ENCODE results near the gene CLSTN3. TPM values are rescaled to one million over a fixed set of nuclear protein-coding genes. Genes with fewer than 3 reads are reported as not detected.
"Not testable (repeated sequence)": the region's sequence is repeated elsewhere in the genome, so short reads cannot be mapped to it uniquely, and the experiment has no call there.

The CLSTN3 gene
- polyA plus RNA-seq, 1 of the 3 experiments (the other 2 are of a cell fraction) = 12.7 TPM

DNA sequence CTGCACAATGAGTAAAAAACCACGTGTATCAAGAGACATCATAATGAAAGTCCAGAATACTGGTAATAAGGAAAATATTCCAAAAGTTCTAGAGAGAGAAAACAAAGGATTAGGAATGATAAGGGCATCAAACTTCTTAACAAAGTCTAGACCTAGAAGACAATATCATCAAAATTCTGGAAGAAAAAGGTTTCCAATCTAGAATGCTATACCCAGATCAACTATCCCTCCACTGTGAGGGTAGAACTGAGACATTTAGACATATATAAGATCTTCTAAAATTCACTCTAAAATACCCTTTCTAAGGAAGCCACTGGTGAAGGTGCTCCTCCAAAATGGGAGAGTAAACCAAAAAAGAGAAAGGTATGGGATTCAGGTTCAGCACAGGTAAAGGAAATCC is 24.1 kb upstream of the CLSTN3 start:
- H4K20me1 ChIP-seq (ENCODE audit: insufficient read depth) = no peaks in the 10 kb centered on the region
- peaks cover 0 to 5% of the 10 kb centered on the region in 2 experiments for H3K36me3 ChIP-seq (replicated peaks in 1 of 2; ENCODE audit: control insufficient read depth in 1 of 2, insufficient read depth in 2 of 2, low read length in 1 of 2)
- H3K9ac ChIP-seq = no peak overlapping the region
- no peaks in the 10 kb centered on the region for H3K9me2 ChIP-seq
- no peaks in the 10 kb centered on the region for H3K27me3 ChIP-seq (ENCODE audit: insufficient read depth)
- H3K4me2 ChIP-seq = no peak overlapping the region
- ChIA-PET POLR2A (no interaction called here), CTCF (interaction anchor here (0.7 to 3.9 kb wide), 4 partner anchors 13 to 484 kb away, joined by 3 to 28 read pairs (median 4); partner anchors contain the start of genes C12orf57 and RNU7-1)
- no peak overlapping the region for H3K4me3 ChIP-seq (ENCODE audit: low read depth in 2 of 2, low read length in 1 of 2)
- TF ChIP-seq MAX (IDR thresholded peaks at IDR 0.05; ENCODE audit: low read depth) = no peak
- no peak for TF ChIP-seq FOXM1 (IDR thresholded peaks at IDR 0.05; ENCODE audit: low read depth)
- TF ChIP-seq GABPA (IDR thresholded peaks at IDR 0.05; ENCODE audit: low read depth) = no peak
- TF ChIP-seq, protein P1, sequence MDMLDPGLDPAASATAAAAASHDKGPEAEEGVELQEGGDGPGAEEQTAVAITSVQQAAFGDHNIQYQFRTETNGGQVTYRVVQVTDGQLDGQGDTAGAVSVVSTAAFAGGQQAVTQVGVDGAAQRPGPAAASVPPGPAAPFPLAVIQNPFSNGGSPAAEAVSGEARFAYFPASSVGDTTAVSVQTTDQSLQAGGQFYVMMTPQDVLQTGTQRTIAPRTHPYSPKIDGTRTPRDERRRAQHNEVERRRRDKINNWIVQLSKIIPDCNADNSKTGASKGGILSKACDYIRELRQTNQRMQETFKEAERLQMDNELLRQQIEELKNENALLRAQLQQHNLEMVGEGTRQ (IDR thresholded peaks at IDR 0.05; ENCODE audit: borderline replicate concordance, low read depth, low read length) = no peak
- TF ChIP-seq POLR2AphosphoS5 (IDR thresholded peaks at IDR 0.05; ENCODE audit: low read depth, low read length) = no peak
- TF ChIP-seq, protein P2, sequence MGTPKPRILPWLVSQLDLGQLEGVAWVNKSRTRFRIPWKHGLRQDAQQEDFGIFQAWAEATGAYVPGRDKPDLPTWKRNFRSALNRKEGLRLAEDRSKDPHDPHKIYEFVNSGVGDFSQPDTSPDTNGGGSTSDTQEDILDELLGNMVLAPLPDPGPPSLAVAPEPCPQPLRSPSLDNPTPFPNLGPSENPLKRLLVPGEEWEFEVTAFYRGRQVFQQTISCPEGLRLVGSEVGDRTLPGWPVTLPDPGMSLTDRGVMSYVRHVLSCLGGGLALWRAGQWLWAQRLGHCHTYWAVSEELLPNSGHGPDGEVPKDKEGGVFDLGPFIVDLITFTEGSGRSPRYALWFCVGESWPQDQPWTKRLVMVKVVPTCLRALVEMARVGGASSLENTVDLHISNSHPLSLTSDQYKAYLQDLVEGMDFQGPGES (IDR thresholded peaks at IDR 0.05; ENCODE audit: low read depth, low read length) = no peak
- TF ChIP-seq EP300 (IDR thresholded peaks at IDR 0.05; ENCODE audit: borderline replicate concordance in 1 of 2, low read depth in 1 of 2, low read length in 1 of 2) = no peak
- no peak for TF ChIP-seq SIN3A (IDR thresholded peaks at IDR 0.05; ENCODE audit: borderline replicate concordance, low read depth, low read length)
- no peak for TF ChIP-seq TCF12 (IDR thresholded peaks at IDR 0.05)
- no peak for TF ChIP-seq GATA2 (CRISPR knock-in tag; IDR thresholded peaks at IDR 0.05)
- TF ChIP-seq CHD2 (IDR thresholded peaks at IDR 0.05; ENCODE audit: low read length, partially characterized antibody) = no peak
- no peak for TF ChIP-seq FOXJ3 (CRISPR knock-in tag; IDR thresholded peaks at IDR 0.05)
- no peak for TF ChIP-seq EZH2phosphoT487 (IDR thresholded peaks at IDR 0.05; ENCODE audit: borderline replicate concordance, low read depth)
- TF ChIP-seq NRF1 (IDR thresholded peaks at IDR 0.05; ENCODE audit: low read depth, low read length) = no peak
- no peak for TF ChIP-seq ELF1 (IDR thresholded peaks at IDR 0.05)
- H3K9me3 ChIP-seq = 0 out of 2 replicates have a peak, but pooled peaks cover 6% of the 10 kb centered on the region
- peaks cover 0 to 15% of the 10 kb centered on the region in 2 experiments; a peak in 1 of 4 replicates for H3K4me1 ChIP-seq (ENCODE audit: control insufficient read depth in 1 of 2, insufficient read depth in 2 of 2, low read depth in 1 of 2, low read length in 1 of 2)
- no peak overlapping the region for H2AFZ ChIP-seq (ENCODE audit: low read depth)
- H3K79me2 ChIP-seq (ENCODE audit: insufficient read depth) = no peaks in the 10 kb centered on the region
- WGBS (ENCODE audit: low lambda C conversion rate) = 27% methylated on average over 1 of the region's 1 CpG
- DNase-seq = no peak
- no peaks in the 10 kb centered on the region for H3F3A ChIP-seq (replicated peaks; ENCODE audit: insufficient read depth)
- H3K27ac ChIP-seq (ENCODE audit: low read depth in 2 of 2, low read length in 1 of 2) = no peak overlapping the region

DNA sequence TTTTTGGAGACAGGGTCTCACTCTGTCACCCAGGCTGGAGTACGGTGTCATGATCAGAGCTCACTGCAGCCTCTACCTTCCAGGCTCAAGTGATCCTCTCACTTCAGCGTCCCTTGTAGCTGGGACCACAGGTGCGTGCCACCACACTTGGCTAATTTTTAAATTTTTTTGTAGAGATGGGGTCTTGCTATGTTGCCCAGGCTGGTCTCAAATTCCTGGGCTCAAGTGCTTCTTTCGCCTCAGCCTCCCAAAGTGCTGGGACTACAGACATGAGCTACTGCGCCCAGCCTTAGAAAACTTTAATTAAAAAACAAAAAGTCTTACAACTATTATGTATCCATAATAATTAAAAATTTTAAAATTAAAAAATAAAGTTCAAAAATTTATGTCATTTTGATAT is 23.0 kb upstream of the CLSTN3 start:
- not testable (repeated sequence) for H3K4me3 ChIP-seq (ENCODE audit: low read depth in 2 of 2, low read length in 1 of 2); H3K36me3 ChIP-seq (replicated peaks in 1 of 2; ENCODE audit: control insufficient read depth in 1 of 2, insufficient read depth in 2 of 2, low read length in 1 of 2); H2AFZ ChIP-seq (ENCODE audit: low read depth); H3K9me2 ChIP-seq; H3F3A ChIP-seq (replicated peaks; ENCODE audit: insufficient read depth); DNase-seq; H3K27ac ChIP-seq (ENCODE audit: low read depth in 2 of 2, low read length in 1 of 2); H3K9me3 ChIP-seq; H3K9ac ChIP-seq; H3K27me3 ChIP-seq (ENCODE audit: insufficient read depth); H3K4me2 ChIP-seq; H3K79me2 ChIP-seq (ENCODE audit: insufficient read depth); H4K20me1 ChIP-seq (ENCODE audit: insufficient read depth)
- CTCF ChIA-PET = interaction anchor here (0.6 to 3.9 kb wide), 7 partner anchors 11 to 163 kb away, joined by 3 to 28 read pairs (median 9); partner anchors contain the start of genes C12orf57, C1R, C1S and RNU7-1
- peaks cover 0 to 15% of the 10 kb centered on the region in 2 experiments; a peak in 1 of 4 replicates for H3K4me1 ChIP-seq (ENCODE audit: control insufficient read depth in 1 of 2, insufficient read depth in 2 of 2, low read depth in 1 of 2, low read length in 1 of 2)
- 95% methylated on average over 5 of the region's 5 CpGs for WGBS (ENCODE audit: low lambda C conversion rate)
- POLR2A ChIA-PET = interaction anchor here (2.7 kb wide), 1 partner anchor 163 kb away, joined by 20 read pairs; the partner anchor contains the start of genes C12orf57 and RNU7-1

Data from SK-N-SH (cell line).